CD14-positive monocyte (primary cell): ENCODE measurements around the gene ARID1B. TPM values are rescaled to one million over a fixed set of nuclear protein-coding genes. Genes with fewer than 3 reads are reported as not detected.

Source experiments
- DNase-seq, 3 donors: peaks; one replicate each; pipeline ENCODE4 v3.0.0-alpha.2; 2011 to 2022
- H2AFZ ChIP-seq: 2 replicates; pipeline ENCODE4 v1.6.0; 2012; ENCODE audit warnings: mild to moderate bottlenecking, low read depth, low read length, inconsistent platforms; ENCODE audit not compliant: insufficient read depth, poor library complexity, severe bottlenecking
- H3K27ac ChIP-seq, 2 donors: 1 replicate in 1 of 2; 2 replicates in 1 of 2; pipeline ENCODE4 v1.5.1; 2012 to 2013; ENCODE audit warnings: low read length in 2 of 2, control low read depth in 1 of 2, inconsistent platforms in 1 of 2, low read depth in 1 of 2, mild to moderate bottlenecking in 1 of 2
- H3K27me3 ChIP-seq, 2 donors: one replicate each; pipeline versions ENCODE4 v1.6.0 to v1.6.1; 2011 to 2013; ENCODE audit warnings: low read length in 2 of 2; ENCODE audit not compliant: control insufficient read depth in 2 of 2, insufficient read depth in 2 of 2
- H3K36me3 ChIP-seq, 2 donors: replicated peaks in 1 of 2; 1 replicate in 1 of 2; 2 replicates in 1 of 2; pipeline versions ENCODE4 v1.5.1 to v1.6.1; 2012 to 2013; ENCODE audit warnings: low read length in 2 of 2, control low read depth in 1 of 2, inconsistent platforms in 1 of 2, mild to moderate bottlenecking in 1 of 2; ENCODE audit not compliant: insufficient read depth in 2 of 2, control insufficient read depth in 1 of 2
- H3K4me1 ChIP-seq, 2 donors: 1 replicate in 1 of 2; 2 replicates in 1 of 2; pipeline versions ENCODE4 v1.5.1 to v1.6.1; 2012 to 2013; ENCODE audit warnings: low read length in 2 of 2, control low read depth in 1 of 2, inconsistent platforms in 1 of 2, mild to moderate bottlenecking in 1 of 2, moderate library complexity in 1 of 2; ENCODE audit not compliant: insufficient read depth in 2 of 2, control insufficient read depth in 1 of 2
- H3K4me2 ChIP-seq: replicated peaks from 2 replicates; pipeline ENCODE3; 2012; ENCODE audit warnings: low read length, moderate library complexity, mild to moderate bottlenecking; ENCODE audit not compliant: poor library complexity, severe bottlenecking; ENCODE audit errors: extremely low read depth
- H3K4me3 ChIP-seq, 3 experiments: fragments of 200-600 bp in 1 of 3; sonication (generic) in 1 of 3; replicated peaks in 1 of 3; 1 replicate in 2 of 3; 2 replicates in 1 of 3; pipeline ENCODE4 v1.5.1; 2011 to 2013; ENCODE audit warnings: low read length in 3 of 3, mild to moderate bottlenecking in 3 of 3, control low read depth in 2 of 3, low read depth in 2 of 3, inconsistent platforms in 1 of 3, moderate library complexity in 1 of 3
- H3K79me2 ChIP-seq: 2 replicates; pipeline ENCODE4 v1.6.0; 2012; ENCODE audit warnings: mild to moderate bottlenecking, control low read depth, inconsistent platforms, low read length, moderate library complexity; ENCODE audit not compliant: insufficient read depth
- H3K9ac ChIP-seq: 2 replicates; pipeline ENCODE4 v1.6.0; 2017; ENCODE audit warnings: low read length, mild to moderate bottlenecking; ENCODE audit not compliant: insufficient read depth, poor library complexity, severe bottlenecking
- H3K9me3 ChIP-seq, 2 donors: replicated peaks in 1 of 2; 1 replicate in 1 of 2; 2 replicates in 1 of 2; pipeline versions ENCODE4 v1.5.1 to v1.6.1; 2012 to 2013; ENCODE audit warnings: low read length in 2 of 2, control low read depth in 1 of 2; ENCODE audit not compliant: control insufficient read depth in 1 of 2, insufficient read depth in 1 of 2
- H4K20me1 ChIP-seq: 2 replicates; pipeline ENCODE4 v1.6.0; 2012; ENCODE audit warnings: mild to moderate bottlenecking, low read length, control low read depth, moderate library complexity; ENCODE audit not compliant: insufficient read depth
- H3K27ac Mint-ChIP-seq, 7 donors: one replicate each; pipeline ENCODE4 v1.8.0; 2020; ENCODE audit warnings: mild to moderate bottlenecking in 7 of 7, mixed read lengths in 7 of 7, moderate library complexity in 6 of 7, inconsistent platforms in 2 of 7
- H3K27me3 Mint-ChIP-seq, 3 donors: one replicate each; pipeline ENCODE4 v1.8.0; 2021 to 2022; ENCODE audit warnings: low read depth in 3 of 3, mild to moderate bottlenecking in 3 of 3, mixed read lengths in 3 of 3, moderate library complexity in 3 of 3, inconsistent platforms in 1 of 3
- H3K36me3 Mint-ChIP-seq, 2 donors: one replicate each; pipeline ENCODE4 v1.8.0; 2020; ENCODE audit warnings: mixed read lengths in 2 of 2, inconsistent platforms in 1 of 2, mild to moderate bottlenecking in 1 of 2
- H3K4me1 Mint-ChIP-seq: one replicate; pipeline ENCODE4 v1.8.0; 2020; ENCODE audit warnings: mild to moderate bottlenecking, mixed read lengths
- H3K4me3 Mint-ChIP-seq, 2 donors: one replicate each; pipeline ENCODE4 v1.8.0; 2020; ENCODE audit warnings: mild to moderate bottlenecking in 2 of 2, mixed read lengths in 2 of 2, moderate library complexity in 1 of 2
- H3K9me3 Mint-ChIP-seq, 7 donors: one replicate each; pipeline ENCODE4 v1.8.0; 2020 to 2022; ENCODE audit warnings: mixed read lengths in 7 of 7, mild to moderate bottlenecking in 6 of 7, moderate library complexity in 6 of 7, inconsistent platforms in 2 of 7
- CTCF ChIP-seq: fragments of 200-600 bp; IDR thresholded peaks from one replicate; pipeline ENCODE4 v1.8.0; 2022; ENCODE audit warnings: antibody characterized with exemption, mild to moderate bottlenecking
- WGBS: methylation state at CpG from one replicate; pipeline ENCODE4 v1.1.5; 2013; ENCODE audit warnings: missing lambda C conversion rate; ENCODE audit not compliant: insufficient coverage; 5-methylcytosine and 5-hydroxymethylcytosine counted together
- intact Hi-C, 2 donors: fragments of 100-400 bp; cut with micrococcal nuclease; formaldehyde crosslinking; loops; one replicate each; pipeline versions ENCODE4 v1.15.0 to v1.15.1; 2023
- polyA plus RNA-seq, 3 donors: library from polyadenylated mRNA; depleted of rRNA in 1 of 3; unstranded in 2 of 3; stranded (reverse) in 1 of 3; fragments of 300-500 nt in 2 of 3; fragments of >200 nt in 1 of 3; fragmentation: Illumina TruSeq in 2 of 3; gene quantifications; 1 replicate in 2 of 3; 2 replicates in 1 of 3; pipeline ENCODE4 v1.2.3, GENCODE V29; 2012 to 2021

The ARID1B gene
- polyA plus RNA-seq, 3 donors, result 3.2 to 22.1 (median 3.8) TPM

- Histone ChIP-seq H3K27ac (no peak overlapping the region), H3K4me3 (no peak overlapping the region), H3K27me3 (peaks cover 17 to 18% of the 10 kb centered on the region in 2 donors), H3K79me2 (peaks cover 22% of the 10 kb centered on the region), H3K36me3 (no peaks in the 10 kb centered on the region), H3K9ac (no peak overlapping the region), H2AFZ (no peak overlapping the region), H4K20me1 (peaks cover 1% of the 10 kb centered on the region), H3K4me1 (peaks cover 11 to 25% of the 10 kb centered on the region in 2 donors), H3K4me2 (no peak overlapping the region), H3K9me3 (no peaks in the 10 kb centered on the region)
- peak overlapping the region in 1 of 7 donors; percentile 46 for H3K27ac Mint-ChIP-seq
- intact Hi-C loops, result loop anchor here in 1 of 2 donors (10.0 kb wide), 1 partner anchor 50 kb away; no protein-coding TSS in a partner anchor
- no peaks in the 10 kb centered on the region for H3K36me3 Mint-ChIP-seq
- H3K4me3 Mint-ChIP-seq, result peak overlapping the region in 1 of 2 donors; percentile 54
- no peak for DNase-seq
- WGBS, result 25% methylated on average over 3 of the region's 5 CpGs
- H3K9me3 Mint-ChIP-seq, result peaks cover 0 to 3% (median 0%) of the 10 kb centered on the region in 7 donors
- H3K27me3 Mint-ChIP-seq, result peaks cover 20 to 27% (median 27%) of the 10 kb centered on the region in 3 donors
- TF ChIP-seq CTCF, result no peak
- H3K4me1 Mint-ChIP-seq, result peaks cover 22% of the 10 kb centered on the region
Observed at GRCh38 chr6:156774863-156775405, 2.2 kb upstream of the ARID1B start.

- no peak for DNase-seq
- H3K4me2 ChIP-seq, result no peak overlapping the region
- 91% methylated on average over 4 of the region's 5 CpGs for WGBS
- no peak overlapping the region for H3K4me3 Mint-ChIP-seq
- H3K79me2 ChIP-seq, result peaks cover 30% of the 10 kb centered on the region
- H3K4me1 Mint-ChIP-seq, result peaks cover 30% of the 10 kb centered on the region
- intact Hi-C loops, result loop anchor here in 1 of 2 donors (10.0 kb wide), 1 partner anchor 51 kb away; no protein-coding TSS in a partner anchor
- H3K4me3 ChIP-seq, result no peak overlapping the region
- peaks cover 0 to 3% (median 0%) of the 10 kb centered on the region in 7 donors for H3K9me3 Mint-ChIP-seq
- H3K36me3 Mint-ChIP-seq, result no peaks in the 10 kb centered on the region
- no peaks in the 10 kb centered on the region for H3K36me3 ChIP-seq
- H3K9me3 ChIP-seq, result no peaks in the 10 kb centered on the region
- H2AFZ ChIP-seq, result no peak overlapping the region
- no peak overlapping the region for H3K9ac ChIP-seq
- TF ChIP-seq CTCF, result no peak
- no peak overlapping the region for H3K27ac ChIP-seq
- peaks cover 6% of the 10 kb centered on the region for H4K20me1 ChIP-seq
- peaks cover 17 to 18% of the 10 kb centered on the region in 2 donors for H3K27me3 ChIP-seq
- H3K4me1 ChIP-seq, result peaks cover 17 to 32% of the 10 kb centered on the region in 2 donors
- H3K27ac Mint-ChIP-seq, result no peak overlapping the region
- H3K27me3 Mint-ChIP-seq, result peaks cover 20 to 27% (median 24%) of the 10 kb centered on the region in 3 donors
Observed at GRCh38 chr6:156775717-156776116, 1.5 kb upstream of the ARID1B start.
